ENCODE results near the gene ELL2.

GRCh38 chr5:95861221-95861863 lies 100.3 kb downstream of the ELL2 start:
- TF ChIP-seq POLR2A (IDR thresholded peaks at IDR 0.05) (no peak), POLR2AphosphoS5 (IDR thresholded peaks at IDR 0.05) (peak in 1 of 3 donors; percentile 66)
- TF ChIP-seq, protein P1, sequence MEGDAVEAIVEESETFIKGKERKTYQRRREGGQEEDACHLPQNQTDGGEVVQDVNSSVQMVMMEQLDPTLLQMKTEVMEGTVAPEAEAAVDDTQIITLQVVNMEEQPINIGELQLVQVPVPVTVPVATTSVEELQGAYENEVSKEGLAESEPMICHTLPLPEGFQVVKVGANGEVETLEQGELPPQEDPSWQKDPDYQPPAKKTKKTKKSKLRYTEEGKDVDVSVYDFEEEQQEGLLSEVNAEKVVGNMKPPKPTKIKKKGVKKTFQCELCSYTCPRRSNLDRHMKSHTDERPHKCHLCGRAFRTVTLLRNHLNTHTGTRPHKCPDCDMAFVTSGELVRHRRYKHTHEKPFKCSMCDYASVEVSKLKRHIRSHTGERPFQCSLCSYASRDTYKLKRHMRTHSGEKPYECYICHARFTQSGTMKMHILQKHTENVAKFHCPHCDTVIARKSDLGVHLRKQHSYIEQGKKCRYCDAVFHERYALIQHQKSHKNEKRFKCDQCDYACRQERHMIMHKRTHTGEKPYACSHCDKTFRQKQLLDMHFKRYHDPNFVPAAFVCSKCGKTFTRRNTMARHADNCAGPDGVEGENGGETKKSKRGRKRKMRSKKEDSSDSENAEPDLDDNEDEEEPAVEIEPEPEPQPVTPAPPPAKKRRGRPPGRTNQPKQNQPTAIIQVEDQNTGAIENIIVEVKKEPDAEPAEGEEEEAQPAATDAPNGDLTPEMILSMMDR (IDR thresholded peaks at IDR 0.05) = no peak

Measured in suprapubic skin (tissue), 4 donors.